ENCODE measurements around the gene CHAMP1.
"Not testable (repeated sequence)": the region's sequence is repeated elsewhere in the genome, so short reads cannot be mapped to it uniquely, and the experiment has no call there.

CHAMP1 gene

GRCh38 chr13:114303700-114304327, 10.5 kb upstream of the CHAMP1 start:
- no peak for DNase-seq

- DNase-seq: no peak
Observed at GRCh38 chr13:114304346-114305034, 9.8 kb upstream of the CHAMP1 start.

GRCh38 chr13:114309086-114309485, 5.2 kb upstream of the CHAMP1 start:
- no peak for DNase-seq

GRCh38 chr13:114309806-114310410, 4.4 kb upstream of the CHAMP1 start:
- DNase-seq: peak; percentile 21 to 88 (median 58)

GRCh38 chr13:114310956-114311355, 3.3 kb upstream of the CHAMP1 start:
- DNase-seq: no peak

GRCh38 chr13:114311387-114311786, 2.9 kb upstream of the CHAMP1 start:
- DNase-seq: no peak

- peak in 1 of 3 experiments; percentile 39 for DNase-seq
Observed at GRCh38 chr13:114311908-114312307, 2.4 kb upstream of the CHAMP1 start.

- DNase-seq: peak in 1 of 3 experiments; percentile 44
Observed at GRCh38 chr13:114313061-114313860, 1.0 kb upstream of the CHAMP1 start.

- no peak for DNase-seq
Observed at GRCh38 chr13:114315074-114315785, 927 bp downstream of the CHAMP1 start.

GRCh38 chr13:114318624-114319023, 4.3 kb downstream of the CHAMP1 start:
- DNase-seq: peak in 1 of 3 experiments; percentile 35

GRCh38 chr13:114319441-114319913, 5.2 kb downstream of the CHAMP1 start:
- no peak for DNase-seq

GRCh38 chr13:114320065-114320464, 5.8 kb downstream of the CHAMP1 start:
- DNase-seq: no peak

GRCh38 chr13:114321256-114321655, 7.0 kb downstream of the CHAMP1 start:
- no peak for DNase-seq

- no peak for DNase-seq
Observed at GRCh38 chr13:114323349-114323748, 9.0 kb downstream of the CHAMP1 start.

- DNase-seq: no peak
Observed at GRCh38 chr13:114324334-114324733, 10.0 kb downstream of the CHAMP1 start.

- no peak for DNase-seq
Observed at GRCh38 chr13:114325729-114326128, 11.4 kb downstream of the CHAMP1 start.

- DNase-seq: no peak
Observed at GRCh38 chr13:114328034-114328433, 13.7 kb downstream of the CHAMP1 start.

- no peak for DNase-seq
Observed at GRCh38 chr13:114328595-114328994, 14.3 kb downstream of the CHAMP1 start.

- no peak for DNase-seq
Observed at GRCh38 chr13:114330086-114330485, 15.8 kb downstream of the CHAMP1 start.

GRCh38 chr13:114333881-114334280, 19.6 kb downstream of the CHAMP1 start:
- DNase-seq: peak in 2 of 3 experiments; percentile 30 to 38

GRCh38 chr13:114334305-114335053, 20.2 kb downstream of the CHAMP1 start:
- DNase-seq: no peak

- DNase-seq: not testable (repeated sequence)
Observed at GRCh38 chr13:114336457-114336856, 22.2 kb downstream of the CHAMP1 start.
